Activated CD8-positive, alpha-beta memory T cell treated with anti-CD3 and anti-CD28 coated beads for 4 hours (primary cell): ENCODE data around the gene TMEM62.

Experiments used
- DNase-seq, 2 donors: peaks; one replicate each; pipeline ENCODE4 v3.0.0-alpha.2; 2020; ENCODE audit warnings: low read depth in 2 of 2

TMEM62 gene

DNA sequence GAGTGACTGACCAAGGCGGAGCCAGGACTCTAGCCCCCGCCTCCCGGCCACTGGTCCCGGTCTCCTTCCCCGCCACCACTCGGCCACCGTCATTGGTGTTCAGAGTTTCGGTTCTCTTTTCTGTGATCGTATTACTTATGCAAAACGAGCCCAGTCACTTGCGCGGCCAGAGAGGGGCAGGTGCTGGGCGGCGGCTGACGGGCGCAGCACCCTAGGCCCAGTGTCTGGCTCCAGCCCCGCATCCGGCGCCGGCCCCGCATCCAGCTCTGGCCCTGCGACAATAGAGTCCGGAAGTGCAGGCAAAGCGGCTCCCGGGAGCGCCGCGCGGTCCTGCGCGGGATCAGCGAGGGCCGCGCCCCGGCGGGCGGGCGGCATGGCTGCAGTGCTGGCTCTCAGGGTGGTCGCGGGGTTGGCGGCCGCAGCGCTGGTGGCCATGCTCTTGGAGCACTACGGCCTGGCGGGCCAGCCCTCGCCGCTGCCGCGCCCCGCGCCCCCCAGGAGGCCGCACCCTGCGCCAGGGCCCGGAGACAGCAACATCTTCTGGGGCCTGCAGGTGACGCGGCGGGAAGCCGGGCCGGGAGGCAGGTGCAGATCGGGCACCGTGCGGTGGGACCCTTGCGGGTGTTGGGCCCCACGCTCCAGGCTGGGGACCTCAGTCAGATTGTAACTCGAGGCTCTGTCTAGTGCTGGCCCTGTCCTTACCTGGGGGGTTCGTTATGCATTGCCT lies at the start of gene TMEM62:
TMEM62 (plus strand) TSS at position 157 of the 727 bp plus-strand sequence; CDS start at position 374, 217 bp downstream.
- peak; percentile 30 to 33 for DNase-seq

DNA sequence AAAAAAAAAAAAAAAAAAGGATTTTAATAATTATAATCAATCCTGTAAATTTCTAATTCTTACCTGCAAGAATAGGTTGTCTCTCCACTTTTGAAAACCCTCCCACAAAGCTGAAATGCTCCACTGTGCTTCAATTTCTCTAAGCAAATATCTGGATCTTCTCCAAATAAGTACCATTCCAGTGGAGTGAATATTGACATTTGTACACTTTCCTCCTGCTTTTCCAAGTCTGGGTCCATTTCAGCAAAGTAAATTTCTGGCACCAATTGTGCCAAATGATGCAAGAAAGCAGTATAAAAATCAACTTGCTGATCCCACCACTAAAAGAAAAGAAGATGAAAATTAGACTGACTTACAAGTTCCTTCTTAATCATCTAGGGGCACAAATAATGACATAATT lies 47.5 kb upstream of the TMEM62 start:
- no peak for DNase-seq

DNA sequence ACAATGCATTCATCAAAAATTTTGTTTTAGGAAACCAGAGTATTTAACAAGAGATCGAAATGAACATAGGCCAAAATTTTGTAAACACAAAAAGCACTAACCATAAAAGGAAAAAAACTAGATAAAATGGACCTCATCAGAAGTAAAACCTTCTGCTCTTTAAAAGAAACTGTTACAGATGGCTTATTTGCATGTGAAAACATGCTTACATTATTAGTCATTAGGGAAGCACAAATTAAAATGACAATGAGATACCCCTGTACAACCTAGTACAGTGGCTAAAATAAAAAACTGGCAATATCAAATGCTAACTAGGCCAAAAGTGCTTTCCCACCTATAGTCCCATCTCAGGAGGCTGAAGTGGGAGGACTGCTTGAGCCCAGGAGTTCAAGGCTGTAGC lies 46.8 kb upstream of the TMEM62 start:
- DNase-seq, result no peak

DNA sequence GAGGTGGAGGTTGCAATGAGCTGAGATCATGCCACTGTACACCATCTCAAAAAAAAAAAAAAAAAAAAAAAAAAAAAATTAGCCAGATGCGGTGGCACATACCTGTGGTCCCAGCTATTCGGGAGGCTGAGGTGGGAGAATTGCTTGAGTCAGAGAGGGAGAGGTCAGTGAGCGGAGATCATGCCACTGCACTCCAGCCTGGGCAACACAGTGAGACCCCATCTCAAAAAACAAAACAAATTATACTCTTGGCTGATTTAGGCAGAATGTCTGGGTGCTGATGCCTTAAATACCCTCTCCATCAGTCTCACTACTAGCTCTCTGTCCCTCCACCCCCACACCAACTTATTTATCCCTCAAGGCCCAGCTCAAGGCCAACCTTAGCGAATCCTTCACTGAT lies 41.5 kb upstream of the TMEM62 start:
- DNase-seq, result no peak

DNA sequence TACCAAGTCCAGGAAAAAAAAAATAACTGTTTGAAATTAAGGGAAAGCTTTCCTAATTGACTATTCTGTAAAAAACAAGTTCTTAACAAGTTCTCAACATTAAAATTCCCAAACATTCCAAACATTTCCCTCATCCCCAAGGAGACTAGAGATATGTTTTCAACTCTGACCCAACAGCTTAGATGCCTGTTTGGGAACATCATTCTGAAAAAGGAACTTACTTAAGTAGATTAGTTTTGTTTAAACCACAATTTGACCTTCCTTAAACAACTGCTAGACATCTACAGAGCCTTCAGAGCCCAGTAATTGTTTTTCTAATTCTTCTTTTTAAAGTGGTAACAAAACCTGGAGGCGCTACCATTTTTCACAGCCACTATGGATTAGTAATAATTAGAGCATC lies 40.4 kb upstream of the TMEM62 start:
- no peak for DNase-seq

DNA sequence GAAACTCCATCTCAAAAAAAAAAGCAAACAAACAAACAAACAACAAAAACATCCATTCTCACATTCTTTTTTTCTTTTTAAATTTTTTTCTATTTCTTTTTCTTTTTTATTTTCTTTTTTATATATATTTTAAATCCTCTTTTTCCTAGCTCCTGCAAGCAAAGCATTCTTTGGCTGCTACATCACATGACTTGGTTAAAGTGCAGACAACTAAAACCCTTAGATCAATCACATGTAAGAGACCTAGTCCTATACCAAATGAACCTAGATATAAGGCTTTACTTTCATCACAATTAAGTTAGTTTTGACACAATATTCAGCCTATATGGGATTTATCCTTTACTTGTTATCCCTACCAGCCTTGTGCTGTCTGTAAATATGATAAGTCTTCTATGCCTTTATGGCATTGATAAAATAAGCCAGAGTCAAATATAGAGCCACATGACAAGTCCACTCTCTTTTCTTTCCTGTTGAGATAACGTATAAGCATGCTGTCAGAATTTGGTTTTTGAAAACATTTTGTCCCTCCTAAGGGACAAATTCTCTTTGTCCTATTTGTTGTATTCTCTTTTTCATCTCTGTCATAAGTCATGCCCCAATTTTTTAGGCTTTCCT lies 38.9 kb upstream of the TMEM62 start:
- no peak for DNase-seq

DNA sequence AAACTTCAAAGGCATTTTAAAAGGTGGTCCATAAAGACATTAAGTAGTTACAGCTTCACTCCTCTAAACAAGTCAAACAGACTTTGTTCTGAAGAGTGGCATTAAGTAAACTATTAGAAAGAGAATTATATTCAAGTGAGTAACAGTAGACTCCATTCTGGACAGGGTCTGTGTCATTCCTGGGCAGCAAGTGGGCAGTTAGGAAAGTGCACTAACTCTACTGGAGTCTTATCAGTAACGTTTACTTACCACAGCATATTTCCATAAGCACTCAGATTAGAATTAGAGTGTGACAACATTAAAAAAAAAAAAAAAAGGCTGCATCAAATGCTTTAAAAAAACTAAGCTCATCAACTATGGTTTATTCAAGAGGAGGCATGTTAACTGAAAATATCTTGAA lies 38.1 kb upstream of the TMEM62 start:
- DNase-seq, result no peak

DNA sequence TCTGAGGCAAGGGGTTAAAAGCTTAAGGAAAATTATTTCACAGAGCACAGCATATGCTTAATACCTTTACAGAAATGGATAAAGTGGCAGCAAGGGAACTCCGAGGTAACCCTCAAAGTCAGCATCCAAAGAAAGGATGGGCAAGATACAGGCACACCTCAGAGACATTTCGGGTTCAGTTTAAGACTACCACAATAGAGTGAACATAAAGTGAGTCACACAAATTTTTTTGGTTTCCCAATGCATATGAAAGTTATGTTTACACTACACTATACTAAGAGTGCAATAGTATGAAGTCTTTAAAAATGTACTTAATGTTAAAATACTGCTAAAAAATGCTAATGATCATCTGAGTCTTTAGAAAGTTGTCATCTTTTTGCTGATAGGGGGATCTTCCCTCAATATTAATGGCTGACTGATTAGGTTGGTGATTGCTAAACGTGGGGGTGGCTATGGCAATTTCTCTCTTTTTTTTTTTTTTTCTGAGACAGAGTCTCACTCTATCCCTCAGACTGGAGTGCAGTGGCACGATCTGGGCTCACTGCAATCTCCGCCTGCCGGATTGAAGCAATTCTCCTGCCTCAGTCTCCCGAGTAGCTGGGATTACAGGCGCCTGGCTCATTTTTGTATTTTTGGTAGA lies 37.6 kb upstream of the TMEM62 start:
- DNase-seq, result no peak

DNA sequence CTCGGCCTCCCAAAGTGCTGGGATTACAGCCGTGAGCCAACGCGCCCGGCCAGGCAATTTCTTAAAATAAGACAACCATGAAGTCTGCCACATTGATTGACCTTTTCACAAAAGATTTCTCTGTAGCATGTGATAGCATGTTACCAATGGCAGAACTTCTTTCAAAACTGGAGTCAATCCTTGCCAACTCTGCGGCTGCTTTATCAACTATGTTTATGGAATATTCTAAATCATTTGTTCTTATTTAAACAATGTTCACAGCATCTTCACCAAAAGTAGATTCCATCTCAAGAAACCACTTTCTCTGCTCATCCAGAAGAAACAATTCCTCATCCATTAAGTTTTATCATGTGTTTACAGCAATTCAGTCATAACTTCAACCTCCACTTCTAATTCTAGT lies 37.0 kb upstream of the TMEM62 start:
- DNase-seq, result no peak

DNA sequence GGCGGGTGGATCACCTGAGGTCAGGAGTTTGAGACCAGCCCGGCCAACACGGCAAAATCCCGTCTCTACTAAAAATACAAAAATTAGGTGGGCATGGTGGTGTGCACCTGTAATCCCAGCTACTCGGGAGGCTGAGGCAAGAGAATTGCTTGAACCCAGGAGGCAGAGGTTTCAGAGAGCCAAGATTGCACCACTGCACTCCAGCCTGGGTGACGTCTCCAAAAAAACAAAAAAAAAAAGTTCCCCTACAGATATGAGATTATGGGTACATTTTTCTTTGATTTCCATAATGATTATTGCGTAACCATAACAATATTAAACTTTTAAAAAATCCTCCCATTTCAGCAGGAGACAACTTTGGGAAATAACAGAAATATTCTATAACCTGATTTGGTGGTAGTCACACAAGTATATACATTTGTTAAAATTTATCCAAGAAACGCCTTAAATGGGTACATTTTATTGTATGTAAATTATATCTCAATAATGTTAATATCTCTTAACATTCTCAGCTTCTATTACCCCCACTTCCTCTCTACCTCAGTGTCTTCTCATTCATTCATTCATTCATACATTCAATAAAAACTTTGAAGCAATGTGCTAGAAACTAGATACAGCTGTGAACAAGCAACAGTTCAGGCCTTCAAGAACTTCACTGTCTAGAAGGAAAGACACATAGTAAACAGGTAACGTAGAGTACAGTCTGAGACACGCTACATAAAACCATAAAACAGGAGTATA lies 34.1 kb upstream of the TMEM62 start:
- no peak for DNase-seq

DNA sequence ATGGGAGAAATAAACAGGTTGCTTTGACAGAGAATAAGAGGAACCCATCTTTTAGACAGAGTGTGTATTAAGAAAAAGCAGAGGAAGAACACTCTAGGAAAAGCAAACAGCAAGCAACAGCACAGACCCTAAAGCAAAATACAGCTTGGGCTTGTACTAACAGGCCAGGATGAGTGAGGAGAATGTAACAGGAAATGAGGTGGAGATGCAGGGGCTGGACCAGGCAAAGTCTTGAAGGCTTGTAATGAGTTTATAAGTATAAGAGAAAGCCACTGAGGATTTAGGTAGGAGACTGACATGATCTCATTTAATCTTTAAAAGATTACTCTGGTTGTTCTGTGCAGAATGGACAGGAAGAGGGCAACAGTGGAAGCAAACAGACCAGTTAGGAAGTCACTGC lies 32.4 kb upstream of the TMEM62 start:
- no peak for DNase-seq

DNA sequence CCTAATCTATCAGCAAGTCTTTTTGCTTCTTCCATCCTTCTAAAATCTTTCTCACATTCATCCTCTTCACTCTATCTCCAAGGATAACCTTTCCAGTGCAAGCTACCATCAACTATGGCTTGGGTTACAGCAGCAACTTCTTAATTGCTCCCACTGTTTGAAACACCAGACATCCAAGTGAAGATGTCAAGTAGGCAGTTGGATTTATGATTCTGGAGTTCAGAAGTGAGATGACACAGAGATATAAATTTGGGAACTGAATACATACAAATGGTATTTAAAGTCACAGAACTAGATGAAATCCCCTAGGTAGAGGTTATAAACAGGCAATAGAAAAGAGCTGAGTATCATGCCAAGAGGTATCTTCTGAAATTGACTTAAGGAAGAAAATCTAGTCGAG lies 31.2 kb upstream of the TMEM62 start:
- no peak for DNase-seq

DNA sequence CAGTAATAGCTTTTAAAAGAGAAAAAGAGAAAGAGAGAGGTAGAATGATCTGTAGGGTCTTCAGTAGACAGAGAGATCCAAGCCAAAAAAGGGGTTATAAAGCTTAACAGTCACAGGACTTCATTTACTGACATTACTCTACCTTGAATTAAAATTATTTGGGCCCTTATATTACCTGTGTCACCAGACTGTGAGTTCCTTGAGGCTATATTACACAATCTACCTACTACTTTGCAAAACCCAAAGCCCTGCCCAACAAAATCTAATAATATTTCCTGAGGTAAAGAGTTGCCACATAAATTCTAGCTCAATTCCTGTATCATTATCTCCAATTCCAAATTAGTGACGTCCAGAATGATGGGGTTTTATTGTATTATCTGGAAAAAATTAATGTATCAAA lies 29.5 kb upstream of the TMEM62 start:
- no peak for DNase-seq

DNA sequence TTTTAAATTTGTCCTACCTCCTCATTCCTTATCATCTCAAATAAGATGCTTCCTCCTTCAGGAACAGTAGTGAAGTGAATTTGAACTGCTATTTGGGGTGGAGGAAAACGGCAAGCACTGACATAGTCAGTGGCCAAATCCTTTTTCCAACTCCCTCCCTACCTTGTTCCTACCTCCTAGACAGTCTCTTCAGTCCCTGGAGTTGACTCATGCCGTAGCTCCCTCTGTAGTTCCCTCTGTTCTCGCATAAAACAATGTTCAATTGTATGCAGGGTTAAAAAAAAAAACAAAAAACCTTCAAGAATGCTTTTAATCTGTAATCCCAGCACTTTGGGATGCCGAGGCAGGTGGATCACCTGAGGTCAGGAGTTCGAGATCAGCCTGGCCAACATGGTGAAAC lies 29.0 kb upstream of the TMEM62 start:
- DNase-seq, result no peak

DNA sequence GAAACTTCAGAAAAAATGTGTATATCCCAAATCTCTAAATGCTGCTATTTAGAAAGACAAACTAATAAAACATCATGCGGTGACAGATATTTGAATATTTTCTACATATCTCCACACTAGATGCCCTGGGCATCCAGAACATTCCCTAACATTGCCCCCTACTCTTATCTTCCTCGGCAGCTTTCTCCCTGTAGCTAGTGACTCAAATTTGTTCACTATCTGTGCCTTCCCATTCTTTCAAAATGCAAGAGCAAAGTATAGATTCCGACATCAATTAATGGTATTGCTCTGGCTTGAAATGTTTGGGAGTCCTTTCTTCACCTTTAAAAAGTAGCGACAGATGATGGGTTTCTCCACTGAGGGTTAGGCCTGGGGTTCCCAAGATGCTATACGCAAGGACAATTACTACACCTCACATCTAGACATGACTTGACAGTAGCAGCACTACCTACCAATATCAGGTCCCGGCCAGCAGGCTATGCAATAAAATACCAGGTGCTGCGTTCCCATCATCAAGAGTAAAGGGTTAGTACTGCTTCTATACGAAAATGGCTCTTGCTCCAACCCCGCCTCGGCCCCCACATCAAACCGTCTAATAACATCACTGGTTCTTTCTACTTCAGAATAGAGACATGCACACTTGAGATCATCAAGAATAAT lies 28.2 kb upstream of the TMEM62 start:
- DNase-seq, result no peak

DNA sequence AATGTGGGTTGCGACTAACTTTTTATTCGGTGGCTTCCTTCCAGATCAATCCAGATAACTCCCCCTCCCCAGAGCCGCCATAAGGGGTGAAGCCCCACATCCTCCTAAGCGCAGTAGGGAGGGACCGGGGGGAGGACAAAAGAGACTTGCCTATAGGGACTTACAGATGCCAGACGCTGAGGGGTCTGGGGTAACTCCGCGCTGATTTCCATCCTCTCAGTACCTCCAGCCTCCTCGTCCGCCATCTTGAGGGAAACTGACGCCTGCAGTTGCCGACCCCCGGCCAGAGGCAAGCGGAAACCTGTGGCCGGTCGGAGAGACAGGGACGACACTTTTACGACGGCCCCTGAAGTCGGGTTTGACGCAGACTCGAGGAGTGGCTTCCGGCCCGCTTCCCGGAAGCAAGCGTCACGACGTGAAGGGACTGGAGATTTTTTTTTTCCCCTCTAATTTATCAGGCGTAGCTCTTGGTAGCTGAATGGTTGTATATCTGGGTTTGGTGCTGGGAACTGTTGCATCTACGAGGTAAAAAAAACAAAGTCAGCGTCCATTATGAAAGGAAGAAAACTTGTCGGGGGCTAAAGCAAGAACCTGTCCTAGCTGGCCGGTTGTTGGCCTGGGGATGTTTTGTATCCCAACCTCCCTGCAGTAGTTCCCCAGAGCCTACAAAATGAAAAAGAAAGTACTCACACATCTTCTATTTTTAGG lies 27.5 kb upstream of the TMEM62 start, which contains the start of gene UBR1:
UBR1 (minus strand) TSS at position 261 of the 708 bp plus-strand sequence; CDS start at position 245, 16 bp downstream.
- DNase-seq, result peak; percentile 78 to 87

DNA sequence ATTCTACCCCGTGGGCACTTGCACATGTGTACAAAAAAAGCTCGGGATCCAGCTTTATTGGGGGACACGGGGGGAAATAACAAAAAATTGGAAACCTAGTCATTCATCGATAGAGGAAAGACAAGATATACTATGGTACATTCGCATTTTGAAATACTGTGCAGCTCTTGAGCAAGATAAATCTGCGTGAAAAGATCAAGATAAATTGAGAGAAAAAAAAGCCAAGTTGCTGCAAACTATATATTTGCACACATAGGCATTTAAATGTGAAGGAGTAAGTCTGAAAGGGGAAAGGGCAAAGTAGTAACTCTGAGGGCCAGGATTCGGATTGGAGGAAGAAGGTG lies 26.9 kb upstream of the TMEM62 start:
- DNase-seq, result no peak

DNA sequence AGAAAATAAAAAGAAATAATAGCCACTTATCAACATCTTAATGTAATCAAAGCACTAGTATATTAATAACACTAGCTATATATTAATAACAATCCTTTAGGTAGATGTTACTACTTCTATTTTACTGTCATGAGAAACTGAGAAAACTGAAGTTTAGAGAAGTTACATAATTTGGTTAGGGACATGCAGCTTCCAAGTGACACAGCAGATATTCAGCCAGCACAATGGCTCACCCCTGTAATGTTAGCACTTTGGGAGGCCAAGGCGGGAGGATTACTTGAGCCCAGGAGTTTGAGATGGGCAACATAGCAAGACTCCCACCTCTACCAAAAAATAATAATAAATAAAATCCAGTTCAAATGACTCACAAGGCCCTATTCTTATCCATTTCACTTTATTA lies 25.6 kb upstream of the TMEM62 start:
- DNase-seq, result no peak

DNA sequence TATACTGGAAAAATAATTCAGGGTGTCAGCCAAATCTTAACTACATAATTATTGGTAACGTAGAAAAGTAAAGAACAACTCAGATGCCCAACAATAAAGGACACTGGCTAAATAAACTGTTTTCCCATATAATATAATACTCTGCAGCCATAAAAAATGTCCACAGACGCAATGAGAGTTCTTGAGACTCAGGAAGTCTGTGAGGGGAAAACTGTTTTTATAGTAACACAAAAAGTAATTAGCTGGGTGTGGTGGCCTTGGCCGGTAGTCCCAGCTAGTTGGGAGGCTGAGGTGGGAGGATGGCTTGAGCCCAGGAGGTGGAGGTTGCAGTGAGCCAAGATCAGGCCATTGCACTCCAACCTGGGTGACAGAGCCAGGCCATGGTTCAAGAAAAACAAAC lies 22.0 kb upstream of the TMEM62 start:
- no peak for DNase-seq

DNA sequence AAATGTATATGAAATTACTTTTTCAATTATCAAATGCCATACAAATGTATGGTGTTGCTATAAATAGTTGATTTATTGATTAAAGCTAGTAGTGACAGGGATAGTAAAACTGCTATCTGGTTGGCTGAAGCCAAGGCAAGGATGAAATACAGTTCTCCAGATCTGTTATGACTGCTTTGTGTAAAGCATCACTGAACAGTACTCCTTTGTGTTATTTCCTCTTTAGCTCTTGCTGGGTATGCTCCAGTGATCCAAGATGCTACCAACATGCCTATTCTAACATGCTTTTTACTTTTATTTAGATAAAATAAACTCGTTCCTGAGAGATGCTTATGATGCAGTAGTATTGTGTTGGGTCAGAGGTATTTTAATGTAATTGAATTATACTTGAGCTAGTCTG lies 15.1 kb upstream of the TMEM62 start:
- DNase-seq, result no peak

DNA sequence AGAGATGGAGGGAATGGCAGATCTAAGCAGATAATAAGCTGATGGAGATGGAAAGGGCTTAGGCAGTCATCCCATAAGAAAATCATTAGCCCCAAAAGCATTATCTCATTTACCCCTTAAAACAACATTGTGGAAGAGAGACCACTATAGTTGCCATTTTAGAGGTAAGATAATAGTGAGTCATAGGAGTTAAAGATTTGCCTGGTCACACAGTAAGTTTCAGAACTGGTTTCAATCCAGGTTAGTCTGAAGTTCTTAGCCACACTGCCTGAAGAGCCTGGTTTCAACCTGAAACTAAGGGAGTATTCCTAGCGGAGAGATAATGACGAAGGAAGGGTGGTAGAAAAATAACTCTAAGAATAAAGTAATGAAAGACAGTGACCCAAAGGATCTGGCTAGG lies 14.6 kb upstream of the TMEM62 start:
- DNase-seq, result no peak
